Measurements from ENCODE around the gene PLAC8. TPM values are rescaled to one million over a fixed set of nuclear protein-coding genes. Genes with fewer than 3 reads are reported as not detected.

Gene PLAC8
- total RNA-seq, 1 donor, result 0.72 TPM

DNA sequence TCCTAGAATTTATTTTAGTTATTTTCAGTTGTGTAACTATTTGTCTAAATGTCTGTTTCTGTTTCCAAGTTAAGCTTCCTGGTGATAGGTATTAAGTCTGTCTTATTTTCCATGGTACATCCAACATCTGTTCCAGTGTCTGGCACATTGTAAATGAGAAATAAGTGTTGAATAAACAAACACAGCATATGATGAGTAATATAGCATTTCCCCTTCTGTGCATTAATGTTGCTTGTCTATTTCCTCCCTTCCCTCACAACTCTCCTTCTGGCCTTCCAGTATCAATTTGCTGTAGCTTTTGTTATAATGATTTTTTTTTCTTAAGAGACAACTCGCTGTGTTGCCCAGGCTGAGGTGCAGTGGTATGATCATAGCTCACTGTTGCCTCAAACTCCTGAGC is 43.4 kb downstream of the PLAC8 start:
- H3K27me3 ChIP-seq (ENCODE audit: insufficient read depth, low read length), result no peaks in the 10 kb centered on the region
- H3K4me1 ChIP-seq (ENCODE audit: insufficient read depth, low read length), result peaks cover 13% of the 10 kb centered on the region
- no peak overlapping the region for H3K4me2 ChIP-seq (ENCODE audit: insufficient read depth, low read length)
- H3K27ac ChIP-seq (ENCODE audit: low read depth, low read length), result no peak overlapping the region
- no peaks in the 10 kb centered on the region for H4K20me1 ChIP-seq (ENCODE audit: insufficient read depth, low read length)
- TF ChIP-seq, protein P1, sequence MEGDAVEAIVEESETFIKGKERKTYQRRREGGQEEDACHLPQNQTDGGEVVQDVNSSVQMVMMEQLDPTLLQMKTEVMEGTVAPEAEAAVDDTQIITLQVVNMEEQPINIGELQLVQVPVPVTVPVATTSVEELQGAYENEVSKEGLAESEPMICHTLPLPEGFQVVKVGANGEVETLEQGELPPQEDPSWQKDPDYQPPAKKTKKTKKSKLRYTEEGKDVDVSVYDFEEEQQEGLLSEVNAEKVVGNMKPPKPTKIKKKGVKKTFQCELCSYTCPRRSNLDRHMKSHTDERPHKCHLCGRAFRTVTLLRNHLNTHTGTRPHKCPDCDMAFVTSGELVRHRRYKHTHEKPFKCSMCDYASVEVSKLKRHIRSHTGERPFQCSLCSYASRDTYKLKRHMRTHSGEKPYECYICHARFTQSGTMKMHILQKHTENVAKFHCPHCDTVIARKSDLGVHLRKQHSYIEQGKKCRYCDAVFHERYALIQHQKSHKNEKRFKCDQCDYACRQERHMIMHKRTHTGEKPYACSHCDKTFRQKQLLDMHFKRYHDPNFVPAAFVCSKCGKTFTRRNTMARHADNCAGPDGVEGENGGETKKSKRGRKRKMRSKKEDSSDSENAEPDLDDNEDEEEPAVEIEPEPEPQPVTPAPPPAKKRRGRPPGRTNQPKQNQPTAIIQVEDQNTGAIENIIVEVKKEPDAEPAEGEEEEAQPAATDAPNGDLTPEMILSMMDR (IDR thresholded peaks at IDR 0.05; ENCODE audit: extremely low read depth, low read depth, low read length), result no peak
- H3K36me3 ChIP-seq (ENCODE audit: insufficient read depth, low read length), result peaks cover 25% of the 10 kb centered on the region
- no peak overlapping the region for H2AFZ ChIP-seq (ENCODE audit: low read length)
- H3K79me2 ChIP-seq (ENCODE audit: insufficient read depth, low read length), result no peaks in the 10 kb centered on the region
- no peaks in the 10 kb centered on the region for H3K9me3 ChIP-seq (ENCODE audit: low read depth, low read length)
- H3K4me3 ChIP-seq (ENCODE audit: insufficient read depth, low read length), result no peak overlapping the region
- DNase-seq (ENCODE audit: insufficient read length, low spot score, missing footprints), result no peak

GRCh38 chr4:83067058-83067639 is 47.4 kb downstream of the PLAC8 start:
- H3K4me2 ChIP-seq (ENCODE audit: insufficient read depth, low read length), result no peak overlapping the region

DNA sequence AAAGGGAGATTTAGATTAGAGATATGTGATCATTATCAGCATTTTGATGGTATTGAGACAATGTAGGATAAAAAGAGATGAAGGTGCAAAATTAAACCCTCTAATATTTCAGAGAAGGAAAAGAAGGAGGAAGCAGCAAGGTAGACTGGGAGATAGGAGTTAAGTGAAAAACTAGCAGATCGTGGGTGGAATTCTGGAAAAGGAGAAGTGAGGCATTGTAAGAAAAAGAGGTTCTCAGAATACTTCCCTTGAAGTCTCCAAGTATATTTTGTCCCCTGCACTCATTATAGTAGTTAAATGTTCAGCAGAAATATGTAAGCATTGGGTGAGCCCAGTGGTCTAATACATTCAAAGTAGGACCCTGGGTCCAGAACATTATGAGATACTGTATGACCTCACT is 49.3 kb downstream of the PLAC8 start:
- TF ChIP-seq, protein P1 (IDR thresholded peaks at IDR 0.05; ENCODE audit: extremely low read depth, low read depth, low read length), result no peak
- peaks cover 55% of the 10 kb centered on the region for H3K36me3 ChIP-seq (ENCODE audit: insufficient read depth, low read length)
- H3K9me3 ChIP-seq (ENCODE audit: low read depth, low read length), result no peaks in the 10 kb centered on the region
- H3K4me1 ChIP-seq (ENCODE audit: insufficient read depth, low read length), result no peaks in the 10 kb centered on the region
- no peaks in the 10 kb centered on the region for H3K79me2 ChIP-seq (ENCODE audit: insufficient read depth, low read length)
- no peaks in the 10 kb centered on the region for H3K27me3 ChIP-seq (ENCODE audit: insufficient read depth, low read length)
- H3K4me2 ChIP-seq (ENCODE audit: insufficient read depth, low read length), result no peak overlapping the region
- H3K27ac ChIP-seq (ENCODE audit: low read depth, low read length), result no peak overlapping the region
- H3K4me3 ChIP-seq (ENCODE audit: insufficient read depth, low read length), result no peak overlapping the region
- no peak overlapping the region for H2AFZ ChIP-seq (ENCODE audit: low read length)
- no peaks in the 10 kb centered on the region for H4K20me1 ChIP-seq (ENCODE audit: insufficient read depth, low read length)
- DNase-seq (ENCODE audit: insufficient read length, low spot score, missing footprints), result peak; percentile 27

More at GRCh38 chr4:83067058-83067639, 47.4 kb downstream of the PLAC8 start:
- Histone ChIP-seq H3K4me1 (ENCODE audit: insufficient read depth, low read length) (no peaks in the 10 kb centered on the region), H3K27me3 (ENCODE audit: insufficient read depth, low read length) (no peaks in the 10 kb centered on the region), H3K4me3 (ENCODE audit: insufficient read depth, low read length) (no peak overlapping the region), H4K20me1 (ENCODE audit: insufficient read depth, low read length) (no peaks in the 10 kb centered on the region), H3K27ac (ENCODE audit: low read depth, low read length) (no peak overlapping the region), H3K79me2 (ENCODE audit: insufficient read depth, low read length) (no peaks in the 10 kb centered on the region), H3K9me3 (ENCODE audit: low read depth, low read length) (no peaks in the 10 kb centered on the region), H2AFZ (ENCODE audit: low read length) (no peak overlapping the region), H3K36me3 (ENCODE audit: insufficient read depth, low read length) (peaks cover 51% of the 10 kb centered on the region)
- DNase-seq (ENCODE audit: insufficient read length, low spot score, missing footprints), result no peak
- TF ChIP-seq, protein P1 (IDR thresholded peaks at IDR 0.05; ENCODE audit: extremely low read depth, low read depth, low read length), result no peak

GRCh38 chr4:83062739-83063138 is 51.8 kb downstream of the PLAC8 start:
- Histone ChIP-seq H3K79me2 (ENCODE audit: insufficient read depth, low read length) (no peaks in the 10 kb centered on the region), H3K4me1 (ENCODE audit: insufficient read depth, low read length) (no peaks in the 10 kb centered on the region), H2AFZ (ENCODE audit: low read length) (no peak overlapping the region), H3K27ac (ENCODE audit: low read depth, low read length) (no peak overlapping the region), H3K9me3 (ENCODE audit: low read depth, low read length) (no peaks in the 10 kb centered on the region), H3K36me3 (ENCODE audit: insufficient read depth, low read length) (peaks cover 57% of the 10 kb centered on the region), H3K4me3 (ENCODE audit: insufficient read depth, low read length) (no peak overlapping the region), H4K20me1 (ENCODE audit: insufficient read depth, low read length) (no peaks in the 10 kb centered on the region), H3K4me2 (ENCODE audit: insufficient read depth, low read length) (no peak overlapping the region), H3K27me3 (ENCODE audit: insufficient read depth, low read length) (no peaks in the 10 kb centered on the region)
- TF ChIP-seq, protein P1 (IDR thresholded peaks at IDR 0.05; ENCODE audit: extremely low read depth, low read depth, low read length), result no peak
- no peak for DNase-seq (ENCODE audit: insufficient read length, low spot score, missing footprints)

Data from osteoblast (primary cell).